HG03354 (cell line): ENCODE data around the gene NCK2.
A peak's percentile ranks its signal among the peaks of the same experiment; 100 is the strongest.

ENCODE experiments used
- ATAC-seq: cut with Tn5 transposase; IDR thresholded peaks from one replicate; pipeline ENCODE4 v1.9.1; 2021; ENCODE audit warnings: mild to moderate bottlenecking; ENCODE audit not compliant: unreplicated experiment, poor library complexity, severe bottlenecking

Gene NCK2

GRCh38 chr2:105801961-105802360 lies 57.2 kb downstream of the NCK2 start:
- no peak for ATAC-seq

- peak; percentile 57 for ATAC-seq
Measured at GRCh38 chr2:105802587-105802986, 57.9 kb downstream of the NCK2 start.

- ATAC-seq = no peak
Measured at GRCh38 chr2:105803337-105803736, 58.6 kb downstream of the NCK2 start.

- no peak for ATAC-seq
Measured at GRCh38 chr2:105803773-105804172, 59.1 kb downstream of the NCK2 start.

GRCh38 chr2:105804266-105804665 lies 59.6 kb downstream of the NCK2 start:
- ATAC-seq = no peak

- no peak for ATAC-seq
Measured at GRCh38 chr2:105806996-105807395, 62.3 kb downstream of the NCK2 start.

- no peak for ATAC-seq
Measured at GRCh38 chr2:105808423-105809096, 63.8 kb downstream of the NCK2 start.

GRCh38 chr2:105809097-105809473 lies 64.4 kb downstream of the NCK2 start:
- peak; percentile 34 for ATAC-seq

- ATAC-seq = no peak
Measured at GRCh38 chr2:105809723-105810122, 65.0 kb downstream of the NCK2 start.

GRCh38 chr2:105812180-105813044 lies 67.7 kb downstream of the NCK2 start:
- ATAC-seq = peak; percentile 93

- no peak for ATAC-seq
Measured at GRCh38 chr2:105813045-105813315, 68.3 kb downstream of the NCK2 start.

- ATAC-seq = no peak
Measured at GRCh38 chr2:105813405-105813804, 68.7 kb downstream of the NCK2 start.

- no peak for ATAC-seq
Measured at GRCh38 chr2:105814291-105814940, 69.7 kb downstream of the NCK2 start.

GRCh38 chr2:105815401-105815800 lies 70.7 kb downstream of the NCK2 start:
- no peak for ATAC-seq

GRCh38 chr2:105820151-105820550 lies 75.4 kb downstream of the NCK2 start:
- ATAC-seq = no peak

GRCh38 chr2:105820691-105821090 lies 76.0 kb downstream of the NCK2 start:
- ATAC-seq = no peak

GRCh38 chr2:105821428-105822125 lies 76.9 kb downstream of the NCK2 start:
- ATAC-seq = no peak

- peak; percentile 83 for ATAC-seq
Measured at GRCh38 chr2:105822186-105822585, 77.5 kb downstream of the NCK2 start.

GRCh38 chr2:105824446-105824845 lies 79.7 kb downstream of the NCK2 start:
- no peak for ATAC-seq

- peak; percentile 48 for ATAC-seq
Measured at GRCh38 chr2:105827351-105828096, 82.8 kb downstream of the NCK2 start.
